ENCODE measurements around the gene PRADC1. TPM values are rescaled to one million over a fixed set of nuclear protein-coding genes. Genes with fewer than 3 reads are reported as not detected.

The PRADC1 gene
- total and polyA plus RNA-seq, 5 donors from 2014 or later = 7.0 to 35.3 (median 32.4) TPM

Other genes starting within 250 kb of the PRADC1 start
- 8.0 TPM for gene SFXN5, start 161.5 kb downstream of the PRADC1 start, total RNA-seq
- 1 to 10 TPM; 1.0 to 2.0 (median 1.7) TPM for gene SFXN5, start 161.5 kb downstream of the PRADC1 start, polyA plus RNA-seq
- gene RAB11FIP5, start 120.3 kb downstream of the PRADC1 start, total RNA-seq = 30.8 TPM
- gene RAB11FIP5, start 120.3 kb downstream of the PRADC1 start, polyA plus RNA-seq = 10 to 100 TPM; 15.4 to 24.0 (median 19.7) TPM
- not detected for gene NOTO, start 30.7 kb downstream of the PRADC1 start, total RNA-seq
- gene NOTO, start 30.7 kb downstream of the PRADC1 start, polyA plus RNA-seq = not detected
- gene SMYD5, start 19.0 kb downstream of the PRADC1 start, total RNA-seq = 30.3 TPM
- gene SMYD5, start 19.0 kb downstream of the PRADC1 start, polyA plus RNA-seq = 10 to 100 TPM; 13.8 to 20.9 (median 17.7) TPM
- gene CCT7, start 1.1 kb upstream of the PRADC1 start, total RNA-seq = 114 TPM
- gene CCT7, start 1.1 kb upstream of the PRADC1 start, polyA plus RNA-seq = 100 to 1,000 TPM; 239 to 287 (median 275) TPM
- 17.4 TPM for gene FBXO41, start 51.2 kb upstream of the PRADC1 start, total RNA-seq
- 1 to 10 TPM in 2 of 4 donors, under 1 TPM in 2; 0.51 to 1.1 (median 0.95) TPM for gene FBXO41, start 51.2 kb upstream of the PRADC1 start, polyA plus RNA-seq
- gene EGR4, start 60.3 kb upstream of the PRADC1 start, total RNA-seq = 0.69 TPM
- gene EGR4, start 60.3 kb upstream of the PRADC1 start, polyA plus RNA-seq = not detected
- 29.3 TPM for gene ALMS1, start 152.6 kb upstream of the PRADC1 start, total RNA-seq
- 1 to 10 TPM; 1.6 to 3.0 (median 2.6) TPM for gene ALMS1, start 152.6 kb upstream of the PRADC1 start, polyA plus RNA-seq

All from CD4-positive, CD25-positive, alpha-beta regulatory T cell (primary cell).